B cell (primary cell): ENCODE data around the gene CALML4.

Experiments
- CTCF ChIP-seq: fragments of 200-600 bp; IDR thresholded peaks from one replicate; pipeline ENCODE4 v1.8.0; 2022; ENCODE audit warnings: antibody characterized with exemption, mild to moderate bottlenecking
- EZH2 ChIP-seq: IDR thresholded peaks from 2 replicates; pipeline ENCODE4 v1.6.1; 2012; ENCODE audit warnings: borderline replicate concordance, low read depth, mild to moderate bottlenecking, moderate library complexity, low read length; ENCODE audit not compliant: insufficient read depth, poor library complexity, severe bottlenecking

GRCh38 chr15:68145706-68146105, 59.4 kb downstream of the CALML4 start:
- TF ChIP-seq CTCF (no peak), EZH2 (no peak)
